GM19238 (cell line): ENCODE measurements around the gene TSPAN1.

Experiments
- DNase-seq: peaks from one replicate; pipeline ENCODE4 v3.0.0; 2011; ENCODE audit warnings: low spot score; ENCODE audit not compliant: insufficient read length

TSPAN1 gene

DNA sequence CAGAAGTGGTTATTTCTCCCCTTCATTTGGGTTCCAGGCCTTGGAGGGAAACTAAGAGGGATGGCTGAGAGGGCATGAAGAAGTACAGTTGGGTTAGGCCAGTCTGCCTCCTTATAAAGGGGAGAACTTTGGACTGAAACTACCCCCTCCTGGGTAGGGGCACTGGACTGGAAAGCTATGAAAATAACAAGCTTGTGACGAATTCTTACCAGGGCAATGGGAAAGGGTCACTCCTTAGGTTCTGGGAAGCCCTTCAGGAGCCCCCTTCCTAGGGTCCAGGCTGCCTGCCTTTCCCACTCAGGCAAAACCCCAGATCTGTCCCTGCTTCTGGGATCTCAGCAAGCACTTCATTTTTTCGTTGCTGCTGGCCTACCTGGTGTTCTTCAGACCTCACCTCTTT, 11.2 kb downstream of the TSPAN1 start:
- no peak for DNase-seq

DNA sequence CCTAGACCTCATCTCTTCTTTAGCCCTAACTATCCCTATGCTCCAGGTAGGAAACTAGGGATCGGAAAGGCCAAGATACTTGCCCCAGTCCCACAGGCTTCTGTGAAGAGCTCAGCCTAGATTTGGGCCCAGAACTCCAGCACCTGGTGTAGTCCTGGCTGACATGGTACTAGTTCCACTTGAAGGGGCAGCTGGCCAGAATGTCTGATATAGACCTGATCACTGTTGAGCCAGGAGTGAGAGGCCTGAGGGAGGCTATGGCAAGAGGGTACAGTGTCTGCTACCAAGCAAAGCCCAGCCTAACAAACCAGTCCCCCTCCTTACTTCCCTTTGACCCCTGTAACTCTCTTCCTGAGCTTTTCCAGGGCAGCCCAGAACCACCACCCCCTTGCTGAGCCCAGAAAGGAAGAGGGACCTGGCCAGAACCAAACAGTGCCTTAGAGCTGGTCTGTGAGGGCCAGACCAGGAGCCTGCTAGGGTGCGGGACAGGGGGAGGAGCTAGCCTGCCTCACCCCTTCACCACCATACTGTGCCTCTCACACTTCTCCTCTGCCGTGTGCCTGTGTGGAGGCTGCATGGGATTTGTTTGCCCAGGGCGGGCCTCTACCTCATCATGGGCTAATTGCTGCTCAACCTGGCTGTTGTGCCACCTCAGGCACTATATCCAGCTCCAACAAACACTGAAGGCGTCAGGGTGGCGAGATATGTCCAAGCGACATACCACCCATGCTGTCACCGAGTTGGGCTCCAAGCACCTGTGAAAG, 12.4 kb downstream of the TSPAN1 start:
- DNase-seq, result no peak

DNA sequence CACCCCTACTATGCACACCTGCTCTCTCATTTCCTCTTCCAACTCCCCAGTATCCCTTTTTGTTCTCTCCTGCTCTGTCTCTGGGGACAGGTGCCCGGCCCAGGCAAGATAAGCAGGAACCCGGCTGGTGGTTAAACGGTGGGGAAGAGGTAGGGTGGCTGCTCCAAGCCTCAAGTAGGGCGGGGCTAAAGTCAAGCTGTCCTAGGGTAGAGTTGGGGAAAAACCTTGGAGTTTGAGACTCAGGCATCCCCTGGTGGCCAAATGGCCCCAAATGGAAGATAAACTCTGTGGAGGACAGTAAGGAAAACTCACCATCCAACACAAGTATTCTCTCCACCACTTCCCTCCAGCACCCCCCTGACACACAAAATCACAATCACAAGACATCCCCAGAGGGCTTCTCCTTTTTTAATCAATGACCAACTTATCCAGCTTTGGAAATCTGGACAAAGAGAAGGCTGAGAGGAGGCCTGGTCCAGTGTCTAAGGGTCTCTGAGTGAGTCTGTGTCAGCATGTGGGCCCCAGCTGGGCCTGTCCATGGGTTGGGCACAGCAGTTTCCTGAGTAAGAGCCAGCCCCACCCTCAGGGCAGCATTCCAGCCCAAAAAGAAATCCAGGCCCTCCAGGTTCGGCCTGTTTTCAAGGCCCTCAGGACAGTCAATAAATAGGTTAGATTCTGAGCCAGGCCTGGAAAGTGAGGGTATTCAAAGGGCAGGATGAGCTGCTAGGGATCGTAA, 13.6 kb downstream of the TSPAN1 start:
- no peak for DNase-seq

DNA sequence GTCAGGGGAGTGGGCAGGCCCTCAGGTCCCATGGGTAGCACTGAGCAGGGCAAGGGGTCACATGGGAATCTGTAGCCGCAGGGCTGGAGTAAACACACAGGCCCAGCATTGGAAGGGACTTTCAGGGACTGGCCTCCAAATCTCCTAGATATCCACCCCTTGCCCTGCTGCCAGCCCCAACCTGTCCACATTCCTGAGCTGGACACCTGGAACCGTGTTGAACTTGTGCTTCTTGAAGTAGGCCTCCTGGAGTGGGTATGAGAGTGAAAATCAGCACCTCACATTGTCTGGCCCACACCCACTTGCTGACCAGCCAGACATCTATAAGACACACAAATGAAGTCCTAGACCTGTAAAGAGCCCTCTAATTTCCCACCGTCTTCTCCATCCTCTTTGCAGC, 15.7 kb downstream of the TSPAN1 start:
- DNase-seq, result no peak

DNA sequence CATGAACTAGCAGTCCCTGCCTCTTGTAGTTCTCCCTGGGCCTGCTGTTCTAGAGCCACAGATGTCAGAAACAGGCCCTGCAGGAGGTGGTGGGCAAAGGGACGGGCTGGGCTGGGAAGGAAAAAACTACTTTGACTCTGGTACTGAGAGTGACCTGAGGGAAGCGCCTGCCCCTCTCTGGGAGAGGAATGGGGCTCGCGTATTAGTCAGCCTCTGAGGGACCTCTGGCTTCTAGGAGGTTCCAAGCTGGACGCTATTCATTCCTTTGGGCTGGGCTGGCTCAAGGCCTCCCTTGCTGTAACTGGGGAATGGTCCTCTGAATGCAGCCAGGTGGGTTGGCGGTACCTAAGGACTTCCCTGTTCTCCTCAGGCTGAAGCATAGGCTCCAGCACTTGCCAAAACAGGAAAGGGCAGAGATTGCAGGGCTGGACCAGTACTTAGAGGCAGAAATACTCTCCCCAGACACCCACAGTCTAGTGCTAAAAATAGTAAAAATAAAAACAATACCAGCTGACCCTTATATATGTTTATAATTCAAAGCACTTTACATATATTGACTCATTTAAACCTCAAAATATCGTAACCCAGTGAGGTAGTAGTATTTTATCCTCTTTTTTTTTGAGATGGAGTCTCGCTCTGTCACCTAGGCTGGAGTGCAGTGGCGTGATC, 16.3 kb downstream of the TSPAN1 start:
- DNase-seq, result no peak

DNA sequence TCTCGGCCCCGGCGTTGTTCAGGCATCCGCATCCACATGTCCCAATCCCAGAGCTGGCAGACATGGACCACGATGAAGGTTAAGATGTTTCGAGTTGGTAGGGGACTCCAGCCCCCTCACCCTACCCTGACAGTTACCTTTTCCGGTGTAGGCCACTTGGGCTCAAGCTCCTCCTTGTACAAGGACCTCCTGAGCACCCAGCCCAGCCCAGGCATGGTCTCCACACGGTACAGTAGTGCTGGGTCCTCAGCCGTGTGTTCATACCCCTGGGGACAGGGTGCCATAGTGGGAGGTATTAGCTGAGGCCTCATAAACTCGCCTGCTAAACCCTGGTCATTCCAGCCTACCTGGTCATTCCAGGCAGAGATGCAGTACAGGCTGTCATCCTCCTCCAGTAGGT, 17.3 kb downstream of the TSPAN1 start:
- DNase-seq, result no peak

DNA sequence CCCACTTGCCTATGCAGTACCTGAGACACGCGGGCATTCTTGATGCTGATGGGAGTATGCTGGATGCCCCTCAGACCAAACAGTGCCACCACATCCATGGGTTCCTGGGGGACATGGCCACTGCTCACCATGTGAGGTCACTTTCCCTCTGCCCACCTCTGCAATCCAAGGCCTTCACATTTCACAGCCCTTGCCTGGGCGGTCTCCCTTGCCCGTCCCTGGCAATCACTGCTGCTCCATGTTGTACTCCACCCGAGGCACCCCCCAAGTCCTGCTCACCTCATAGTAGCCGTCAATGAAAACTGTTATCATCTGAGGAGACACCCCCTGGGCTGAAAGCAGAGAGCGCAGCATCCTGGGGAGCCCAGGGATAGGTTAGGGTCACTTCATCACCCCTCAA, 18.4 kb downstream of the TSPAN1 start:
- DNase-seq, result no peak

DNA sequence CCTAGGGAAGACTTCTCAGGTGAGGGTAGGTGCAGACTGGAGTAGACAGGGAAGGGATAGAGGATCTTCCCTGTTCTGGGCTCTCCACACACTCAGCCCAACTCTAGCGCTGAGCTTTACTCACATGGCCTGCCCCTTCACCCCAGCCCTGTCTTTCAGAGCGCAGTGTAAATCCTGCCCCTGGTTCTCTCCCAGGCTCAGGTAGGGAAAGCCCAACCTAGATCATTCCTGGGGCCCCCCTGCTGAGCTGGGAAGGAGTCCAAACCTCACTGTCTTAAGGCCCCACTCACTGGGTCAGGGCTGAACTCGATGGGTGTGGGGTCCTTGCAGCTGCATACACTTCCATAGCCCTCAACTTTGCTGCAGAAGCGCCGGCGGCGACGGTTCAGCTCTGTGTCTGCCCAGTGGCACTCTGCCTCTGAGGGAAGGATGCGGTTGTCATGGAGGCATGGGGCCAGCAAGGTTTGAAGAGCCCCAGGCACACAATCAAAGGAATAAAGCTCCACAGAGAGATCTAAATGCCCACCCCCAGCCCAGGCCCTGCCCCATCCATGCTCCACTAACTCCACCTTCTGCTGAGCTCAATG, 19.2 kb downstream of the TSPAN1 start:
- no peak for DNase-seq

DNA sequence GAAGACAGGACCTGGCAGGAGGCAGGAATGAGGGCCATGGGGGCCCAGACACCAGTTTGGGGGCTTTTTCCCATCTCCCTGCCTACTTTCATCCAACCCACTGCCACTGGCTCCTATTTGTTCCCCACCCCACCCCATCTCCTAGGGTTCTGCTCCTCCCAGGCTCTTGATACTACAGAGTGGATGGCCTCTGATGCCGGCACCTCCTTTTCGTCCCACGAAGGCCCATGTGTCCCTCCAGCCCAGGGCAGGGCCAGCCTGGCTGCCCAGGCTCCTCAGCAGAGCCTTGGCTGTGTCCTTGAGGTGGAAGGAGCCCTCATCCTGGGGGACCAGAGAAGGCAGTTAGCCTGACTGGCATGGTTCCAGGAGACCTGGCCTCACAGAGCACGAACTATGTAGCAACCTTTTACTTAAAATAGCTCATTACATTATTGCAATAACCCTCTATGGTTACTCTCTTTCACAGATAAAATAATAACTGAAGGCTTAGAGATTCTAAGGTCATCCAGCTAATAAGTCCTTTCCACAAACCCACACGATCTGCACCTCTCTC, 19.8 kb downstream of the TSPAN1 start:
- DNase-seq, result no peak

DNA sequence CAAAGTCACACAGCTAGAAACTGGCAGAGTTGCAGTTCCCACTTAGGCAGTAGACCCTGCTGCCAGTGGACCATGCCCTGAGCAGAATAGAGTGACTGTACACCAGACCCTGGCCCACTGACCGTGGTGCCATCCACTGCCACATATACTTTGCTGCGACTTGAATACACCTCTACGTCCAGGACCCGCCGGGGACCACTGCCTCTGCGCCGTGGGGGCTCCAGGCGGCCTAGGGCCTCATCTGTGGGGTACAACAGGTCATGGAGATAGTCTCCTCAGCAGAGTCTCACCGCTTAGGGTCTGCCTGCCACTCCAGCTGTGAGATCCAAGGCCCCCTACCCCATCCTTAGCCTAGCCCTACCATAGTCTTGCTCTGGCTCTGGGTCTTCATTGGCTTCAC, 21.7 kb downstream of the TSPAN1 start:
- DNase-seq, result no peak

DNA sequence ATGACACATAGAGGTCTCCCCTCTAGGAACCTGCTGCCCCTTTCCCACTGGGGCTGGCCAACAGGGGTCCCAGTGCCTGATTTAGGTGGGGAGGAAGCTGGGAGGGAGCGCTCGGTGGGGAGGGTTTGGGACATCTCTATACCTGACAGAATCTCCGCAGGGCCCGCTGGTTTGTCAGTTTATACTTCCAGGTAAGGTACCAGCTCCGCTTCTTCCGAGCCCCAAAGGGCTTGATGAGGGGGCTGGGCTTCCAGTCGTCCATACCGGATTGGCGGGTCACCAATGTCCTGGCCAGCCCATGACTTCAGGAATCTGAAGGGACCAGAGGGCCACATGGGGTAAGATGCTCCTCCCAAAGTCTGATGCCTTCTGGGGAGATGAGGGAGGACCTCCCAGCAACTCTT, 22.7 kb downstream of the TSPAN1 start:
- DNase-seq, result no peak

DNA sequence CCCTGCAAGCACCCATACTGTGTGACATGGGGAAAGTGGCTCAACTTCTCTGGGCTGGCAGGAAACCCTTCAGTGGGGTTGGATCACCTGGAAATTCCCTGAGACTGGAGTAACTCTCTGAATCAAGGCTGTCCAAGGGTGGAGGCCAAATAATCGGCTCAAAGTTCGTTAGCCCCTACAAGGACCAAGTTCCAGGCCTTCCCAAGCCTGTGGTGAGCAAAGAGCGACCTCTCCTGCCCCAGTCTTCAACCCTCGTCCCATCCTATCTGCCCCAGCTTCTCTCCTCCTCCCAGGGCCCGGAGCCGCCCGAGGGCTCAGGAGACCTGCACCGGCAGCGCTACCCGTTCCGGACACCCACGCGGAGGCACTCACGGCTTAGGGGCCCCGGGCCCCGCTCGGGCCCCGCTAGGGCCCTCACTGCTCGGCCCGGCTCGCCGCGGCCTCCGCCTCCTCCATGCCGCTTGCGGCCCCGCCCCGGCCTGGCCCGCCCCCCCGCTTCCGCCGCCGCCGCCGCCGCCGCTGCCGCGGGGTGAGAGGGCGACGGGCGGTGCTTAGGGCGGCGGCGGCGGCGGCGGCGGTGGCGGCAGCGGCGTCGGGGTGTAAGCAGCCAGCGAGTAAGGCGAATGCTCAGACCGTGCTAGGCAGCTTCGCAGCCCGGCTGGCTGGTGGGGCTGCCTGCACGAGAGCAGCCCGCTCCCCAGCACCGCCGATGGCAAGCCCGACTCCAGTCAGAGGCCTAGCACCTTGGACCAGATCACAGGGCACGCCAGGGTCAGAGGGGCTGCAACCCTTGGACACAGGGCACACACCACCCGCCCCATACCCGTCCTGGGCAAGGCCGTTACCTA, 23.3 kb downstream of the TSPAN1 start, which contains the start of gene POMGNT1:
Gene POMGNT1, minus strand, starts transcription at position 471 of the 848 bp plus-strand sequence. CDS start 613 bp downstream, outside the sequence.
- peak; percentile 96 for DNase-seq

DNA sequence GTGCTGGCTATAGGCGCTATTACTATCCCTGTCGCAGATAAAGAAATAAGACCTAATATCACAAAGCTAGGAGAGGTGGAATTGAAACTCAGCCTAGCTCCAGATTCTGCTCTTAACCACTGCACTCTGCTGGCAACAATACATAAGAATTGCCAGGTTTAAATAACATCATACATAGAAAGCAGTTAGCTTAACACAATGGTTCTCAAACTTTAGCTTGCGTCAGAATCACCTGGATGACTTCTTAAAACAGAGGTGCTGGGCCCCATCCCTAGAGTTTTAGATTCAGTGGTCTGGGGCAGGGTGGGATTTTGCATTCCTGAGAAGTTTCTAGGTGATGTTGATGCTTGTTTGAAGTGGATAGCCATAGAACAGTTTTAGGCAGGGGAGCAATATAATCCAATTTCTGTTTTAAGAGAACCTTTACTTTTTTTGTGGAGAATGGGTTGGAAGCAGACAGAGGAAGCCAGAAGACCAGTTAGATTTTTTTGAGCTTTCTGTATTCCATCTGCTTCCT, 24.4 kb downstream of the TSPAN1 start:
- no peak for DNase-seq

DNA sequence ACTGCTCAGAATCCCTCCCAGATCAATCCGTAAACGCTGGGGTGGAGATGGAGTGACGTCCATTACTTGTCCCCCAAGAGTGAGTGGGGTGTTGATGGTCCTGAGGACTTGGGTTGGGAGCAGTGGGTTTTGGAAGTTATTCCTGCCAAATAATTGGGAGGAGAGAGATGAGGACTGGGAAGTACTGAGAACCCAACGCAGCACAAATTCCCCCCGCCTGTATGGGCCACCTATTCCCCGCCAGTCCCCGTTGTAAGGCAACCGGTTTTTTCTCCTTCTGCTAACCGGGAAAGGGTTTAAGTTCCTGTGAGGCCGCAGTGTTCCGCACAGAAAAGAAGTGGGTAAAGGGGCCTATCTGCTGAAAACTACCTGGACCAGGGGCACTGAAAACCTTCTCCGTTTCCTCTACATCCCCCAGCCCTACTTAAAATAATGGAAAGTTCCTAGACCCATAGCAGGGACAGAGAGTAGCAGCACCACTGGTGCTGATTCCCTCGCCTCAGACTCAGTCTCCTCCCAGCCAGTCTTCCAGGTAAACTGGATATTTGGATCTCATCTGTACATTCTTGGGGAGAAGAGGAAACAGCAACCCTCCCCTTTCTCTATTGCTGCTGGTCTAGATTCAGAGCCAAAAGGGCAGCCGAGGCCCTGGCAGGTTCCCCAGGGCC, 29.0 kb downstream of the TSPAN1 start:
- no peak for DNase-seq

DNA sequence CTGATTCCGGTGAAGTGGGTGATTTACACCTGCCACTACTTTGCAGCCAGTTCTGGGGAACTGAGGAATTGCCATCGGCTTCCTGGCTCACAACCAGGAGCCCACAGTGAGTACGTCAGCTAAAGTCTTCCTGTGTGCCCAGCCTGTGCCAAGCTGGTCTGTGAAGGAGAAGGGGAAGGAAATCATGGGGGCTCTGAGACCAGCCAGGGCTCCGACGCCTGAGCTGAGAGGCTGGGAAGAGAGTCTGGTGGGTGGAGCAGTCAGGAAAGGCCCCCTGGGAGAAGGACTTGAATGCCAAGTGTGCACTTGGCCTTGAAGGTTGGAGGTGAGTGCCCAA, 29.5 kb downstream of the TSPAN1 start:
- DNase-seq, result no peak

DNA sequence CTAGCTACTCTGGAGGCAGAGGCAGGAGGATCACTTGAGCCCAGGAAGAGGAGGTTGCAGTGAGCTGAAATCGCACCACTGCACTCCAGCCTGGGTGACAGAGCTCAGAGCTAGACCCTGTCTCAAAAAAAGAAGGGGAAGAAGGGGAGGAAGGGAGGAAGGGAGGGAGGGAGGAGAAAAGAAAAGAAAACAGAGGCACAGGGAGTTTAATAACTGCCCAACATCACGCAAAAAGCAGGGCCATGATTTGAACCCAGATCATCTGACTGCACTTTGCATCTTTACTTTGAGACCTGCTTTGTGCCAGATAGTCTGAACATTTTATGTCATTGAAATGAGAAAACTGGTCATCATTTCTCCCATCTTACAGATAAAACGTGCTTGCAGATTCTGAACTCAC, 30.3 kb downstream of the TSPAN1 start:
- no peak for DNase-seq

DNA sequence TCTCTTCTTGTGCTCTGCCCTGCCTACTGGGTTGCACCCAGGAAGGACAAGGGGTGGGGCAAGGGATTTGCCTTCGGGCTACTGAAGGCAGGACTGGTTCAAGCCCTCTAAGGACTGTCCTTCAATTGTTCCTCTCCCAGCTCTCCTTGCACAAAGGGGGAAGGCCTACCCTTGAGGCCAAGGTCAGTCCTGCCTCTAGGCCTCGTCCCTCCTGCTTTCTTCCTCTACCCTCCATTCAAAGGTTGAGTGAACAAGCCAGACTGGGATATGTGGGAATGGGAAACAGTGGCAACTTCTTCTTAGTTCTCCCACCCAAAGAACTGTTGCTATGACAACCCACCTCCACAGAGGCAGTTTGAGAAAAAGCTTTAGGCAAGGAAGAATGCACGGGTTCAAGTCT, 30.9 kb downstream of the TSPAN1 start:
- DNase-seq, result no peak

DNA sequence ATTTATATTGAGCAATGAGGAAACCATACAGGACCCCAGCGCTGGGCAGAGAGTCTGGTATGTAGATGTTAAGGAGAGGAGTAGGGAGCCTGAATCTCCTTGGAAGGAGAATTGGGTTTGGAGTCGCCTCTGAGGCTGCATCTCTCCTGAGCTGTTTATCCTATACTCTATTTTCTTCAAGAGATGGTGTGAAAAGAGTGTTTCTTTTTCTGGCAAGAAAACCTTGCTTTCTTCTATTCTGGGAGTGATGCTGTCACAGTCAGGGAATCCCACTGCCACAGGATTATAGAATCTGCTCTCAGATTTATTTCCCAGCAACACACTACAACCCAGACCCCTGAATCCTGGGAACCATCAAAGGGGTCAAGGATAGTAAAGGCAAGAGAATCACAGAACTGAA, 31.5 kb downstream of the TSPAN1 start:
- no peak for DNase-seq

DNA sequence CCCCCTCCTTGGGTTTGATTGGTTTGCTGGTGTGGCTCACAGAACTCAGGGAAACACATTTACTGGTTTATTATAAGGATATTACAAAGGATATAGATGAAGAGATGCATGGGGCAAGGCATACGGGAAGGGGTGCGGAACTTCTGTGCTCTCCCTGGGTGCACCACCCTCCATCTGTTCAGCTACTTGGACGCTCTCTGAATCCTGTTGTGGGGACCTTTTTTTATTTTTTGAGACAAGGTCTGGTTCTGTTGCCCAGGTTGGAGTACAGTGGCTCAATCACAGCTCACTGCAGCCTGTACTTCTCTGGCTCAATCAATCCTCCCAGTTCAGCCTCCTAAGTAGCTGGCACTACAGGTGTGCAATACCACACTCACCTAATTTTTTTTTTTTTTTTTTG, 35.7 kb downstream of the TSPAN1 start:
- no peak for DNase-seq

DNA sequence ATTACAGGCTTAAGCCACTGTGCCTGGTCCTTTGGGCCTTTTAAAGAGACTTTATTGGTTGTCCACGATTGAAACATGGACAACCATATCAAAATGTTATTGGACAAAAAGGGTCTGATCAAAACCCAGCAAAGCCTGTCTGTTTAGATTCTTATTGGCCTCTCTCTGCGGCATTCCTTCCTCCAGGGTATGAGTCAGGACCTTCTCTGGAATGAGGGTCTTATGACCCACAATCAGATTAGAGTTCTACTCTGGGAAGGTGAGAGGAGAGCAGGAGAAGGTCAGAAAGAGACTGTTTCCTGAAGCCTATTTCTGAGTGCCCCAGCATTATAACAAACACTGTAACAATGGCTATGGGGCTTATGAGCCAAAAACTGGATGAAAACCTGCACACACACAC, 36.2 kb downstream of the TSPAN1 start:
- no peak for DNase-seq
